Measurements from ENCODE around the gene IRGQ. TPM values are rescaled to one million over a fixed set of nuclear protein-coding genes. Genes with fewer than 3 reads are reported as not detected.
A peak's percentile ranks its signal among the peaks of the same experiment; 100 is the strongest.

Gene IRGQ
- total RNA-seq, 1 experiment from 2014 or later: 13.3 TPM

DNA sequence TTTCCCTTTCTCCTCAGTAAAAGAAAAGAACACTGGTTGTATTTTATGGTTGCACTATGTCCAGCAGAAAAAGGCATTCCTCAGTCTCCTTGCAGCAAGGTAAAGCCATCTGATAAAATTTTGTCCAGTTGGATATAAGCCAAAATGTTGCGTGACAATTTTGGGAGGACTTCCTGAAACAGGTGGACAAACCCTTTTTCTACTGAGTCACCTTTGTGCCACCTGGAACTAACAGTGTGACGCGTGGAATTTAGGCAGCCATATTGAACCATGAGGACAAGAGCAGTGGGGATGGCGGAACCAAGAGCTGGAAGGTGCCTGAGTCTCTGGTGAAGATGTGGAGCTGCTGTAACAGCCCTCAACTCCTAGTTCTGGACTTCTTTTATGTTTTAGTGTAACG, 35.6 kb upstream of the IRGQ start:
- Histone ChIP-seq H3K4me3 (no peak overlapping the region), H3K9me3 (no peaks in the 10 kb centered on the region), H3K36me3 (no peaks in the 10 kb centered on the region), H3K27me3 (peaks cover 15% of the 10 kb centered on the region; the same call in 1 of the 2 replicates)
- DNase-seq: no peak

DNA sequence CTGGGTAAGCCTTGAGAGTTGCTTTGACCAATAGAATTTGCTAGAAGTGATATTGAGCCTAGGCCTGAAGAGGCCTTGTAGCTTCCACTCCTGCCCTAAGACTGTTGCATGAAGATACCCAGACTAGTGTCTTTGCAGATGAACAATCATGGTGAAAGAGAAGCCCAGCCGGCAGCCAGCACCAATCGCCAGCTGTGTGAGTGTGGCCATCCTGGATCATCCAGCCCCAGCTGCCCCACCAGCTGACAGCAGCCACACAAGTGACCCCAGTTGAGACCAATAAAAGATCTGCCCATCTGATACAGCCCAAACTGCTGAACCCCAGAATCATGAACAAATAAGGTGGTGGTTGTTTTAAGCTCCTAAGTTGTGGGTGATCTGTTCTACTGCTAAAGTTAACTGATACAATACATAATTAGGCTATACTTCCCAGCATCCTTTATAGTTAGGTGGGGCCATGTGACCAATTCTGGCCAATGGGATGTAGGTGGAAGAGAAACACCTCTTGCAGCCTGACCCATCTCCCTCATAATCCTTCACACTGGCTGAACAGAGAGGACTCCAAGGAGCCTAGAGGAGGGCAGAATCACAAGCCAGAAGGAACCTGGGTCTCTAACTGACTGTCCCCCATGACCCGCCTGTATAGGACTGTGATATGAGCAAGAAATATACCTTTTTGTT, 32.9 kb upstream of the IRGQ start:
- Histone ChIP-seq H3K9me3 (no peaks in the 10 kb centered on the region), H3K4me3 (no peak overlapping the region), H3K27me3 (peaks cover 7% of the 10 kb centered on the region; the same call in 1 of the 2 replicates), H3K36me3 (no peaks in the 10 kb centered on the region)
- no peak for DNase-seq

DNA sequence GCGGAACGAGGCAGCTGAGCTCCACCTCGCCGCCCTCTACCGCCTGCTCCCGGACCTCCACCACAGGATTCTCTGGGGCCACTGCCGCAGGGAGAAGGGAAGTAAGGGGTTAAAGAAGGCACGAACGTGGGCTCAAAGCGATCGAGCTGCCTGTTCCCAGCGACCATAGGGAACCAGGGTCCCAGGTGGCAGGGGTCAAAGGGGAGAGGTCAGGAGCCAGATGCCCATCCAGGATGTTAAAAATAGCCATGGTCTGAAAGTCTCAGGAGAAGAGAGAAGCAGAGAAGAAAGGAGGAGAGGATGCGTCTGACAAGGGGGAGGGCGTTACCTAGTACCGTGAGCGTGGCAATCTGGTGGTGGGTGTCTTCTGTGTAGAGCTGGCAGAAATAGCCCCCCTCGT, 30.9 kb upstream of the IRGQ start:
- no peak for DNase-seq

DNA sequence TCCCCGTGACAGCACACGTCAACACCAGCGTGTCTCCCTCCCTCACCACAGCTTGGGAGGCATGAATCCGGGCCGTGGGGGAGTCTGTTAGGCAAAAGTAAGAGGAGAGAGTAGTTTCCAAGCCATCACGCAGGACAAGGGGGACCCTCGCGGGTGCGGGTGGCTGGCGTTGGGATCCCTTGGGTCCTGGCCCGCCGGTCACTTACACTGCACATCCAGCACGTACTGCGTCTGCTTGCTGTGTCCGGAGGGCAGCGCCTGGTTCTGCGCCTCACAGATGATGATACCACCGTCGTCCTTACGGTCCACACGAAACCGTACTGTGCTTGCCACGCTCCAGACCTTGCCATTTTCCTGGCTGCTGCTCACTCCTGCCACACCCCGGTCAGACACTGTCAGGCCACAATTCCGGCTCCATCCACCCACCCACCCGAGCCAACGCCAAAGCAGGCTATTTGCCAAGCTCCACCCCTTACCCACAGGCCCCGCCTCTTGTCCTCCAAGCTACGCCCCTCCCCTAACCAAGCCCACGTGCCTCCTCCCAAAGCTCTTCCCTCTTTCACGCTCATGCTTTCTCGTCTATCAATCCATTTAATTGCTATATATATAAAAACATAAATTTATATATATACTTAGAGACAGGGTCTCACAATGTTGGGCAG, 30.1 kb upstream of the IRGQ start:
- Histone ChIP-seq H3K27me3 (no peaks in the 10 kb centered on the region; the same call in 1 of the 2 replicates), H3K9me3 (no peaks in the 10 kb centered on the region), H3K4me3 (no peak overlapping the region), H3K36me3 (no peaks in the 10 kb centered on the region)
- peak; percentile 45 for DNase-seq

More for the DNA sequence above, 30.9 kb upstream of the IRGQ start:
- Histone ChIP-seq H3K27me3 (peaks cover under 1% of the 10 kb centered on the region; the same call in 1 of the 2 replicates), H3K36me3 (no peaks in the 10 kb centered on the region), H3K4me3 (no peak overlapping the region), H3K9me3 (no peaks in the 10 kb centered on the region)

DNA sequence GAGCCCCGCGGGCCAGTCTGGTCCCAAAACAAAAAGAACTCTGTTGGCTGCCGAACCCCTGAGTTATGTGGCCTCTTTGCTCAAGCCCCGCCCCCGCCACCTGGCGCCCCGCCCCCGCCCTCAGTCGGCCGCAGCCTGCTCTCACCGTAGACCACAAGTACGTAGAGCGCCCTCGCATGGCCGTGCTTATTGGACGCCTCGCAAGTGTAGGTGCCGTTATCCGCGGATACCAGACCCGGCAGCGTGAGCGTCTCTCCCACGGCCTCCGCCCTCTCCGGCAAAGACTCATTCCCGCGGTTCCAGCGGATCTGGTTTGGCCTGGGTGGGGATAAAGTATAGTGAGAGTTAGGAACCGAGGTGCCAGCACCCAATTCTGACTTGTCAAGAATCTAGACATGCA, 29.0 kb upstream of the IRGQ start:
- Histone ChIP-seq H3K36me3 (no peaks in the 10 kb centered on the region), H3K4me3 (no peak overlapping the region), H3K27me3 (no peaks in the 10 kb centered on the region; the same call in 1 of the 2 replicates), H3K9me3 (no peaks in the 10 kb centered on the region)
- peak; percentile 43 for DNase-seq

DNA sequence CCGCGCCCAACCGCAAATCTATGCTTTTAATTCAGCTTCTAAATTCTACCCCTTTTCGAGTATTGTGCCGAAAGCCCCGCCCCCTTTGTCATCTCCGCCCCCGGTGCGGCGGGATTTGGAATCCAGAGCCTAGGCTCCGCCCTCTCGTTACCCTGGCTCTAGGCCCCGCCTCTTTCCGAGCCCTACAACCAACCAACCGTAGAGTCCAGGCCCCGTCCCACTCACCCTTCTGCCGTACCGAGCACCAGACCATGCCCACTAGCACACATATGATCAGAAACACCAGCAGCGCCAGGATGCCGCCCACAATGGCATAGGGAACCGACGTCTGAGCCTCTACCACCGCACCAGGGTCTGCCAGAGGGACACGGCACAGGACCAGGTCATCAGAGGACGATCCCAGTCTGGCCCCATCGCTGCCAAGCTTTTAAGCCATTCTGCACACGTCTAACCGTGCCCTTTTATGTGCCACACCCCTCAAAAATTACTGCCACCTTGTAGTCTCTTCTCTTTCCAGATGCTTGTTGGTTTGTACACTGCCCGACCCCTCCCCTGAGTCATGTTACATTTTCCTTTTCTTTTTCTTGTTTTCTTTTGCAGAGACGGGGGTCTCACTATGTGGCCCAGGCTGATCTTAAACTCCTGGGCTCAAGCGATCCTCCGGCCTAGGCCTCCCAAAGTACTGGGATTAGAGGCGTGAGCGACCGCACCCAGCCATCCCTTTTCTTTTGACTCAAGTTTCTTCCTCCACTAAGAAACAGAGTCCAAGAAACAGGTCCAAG, 28.1 kb upstream of the IRGQ start:
- Histone ChIP-seq H3K36me3 (no peaks in the 10 kb centered on the region), H3K27me3 (no peaks in the 10 kb centered on the region; the same call in 1 of the 2 replicates), H3K4me3 (no peak overlapping the region), H3K9me3 (no peaks in the 10 kb centered on the region)
- DNase-seq: peak; percentile 40

DNA sequence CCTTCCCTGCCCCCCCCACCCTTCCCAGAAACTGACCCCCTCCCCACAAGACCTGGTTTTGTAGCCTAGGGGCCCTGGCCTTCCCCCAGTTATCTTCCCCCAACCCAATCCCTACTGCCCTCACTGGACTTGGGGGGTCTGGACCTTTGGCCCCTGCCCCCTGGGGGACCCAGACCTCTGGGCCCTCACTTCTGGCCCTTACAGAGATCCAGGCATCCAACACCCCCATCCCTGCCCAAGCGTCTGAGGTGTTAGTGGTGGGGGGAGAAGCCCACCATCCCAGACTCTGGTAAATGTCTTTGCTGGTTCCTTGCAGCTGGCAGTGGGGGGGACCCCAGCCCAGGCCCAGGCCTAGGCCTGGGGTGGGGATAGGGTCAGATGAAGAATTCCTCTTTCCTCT, 27.0 kb upstream of the IRGQ start:
- H3K36me3 ChIP-seq: no peaks in the 10 kb centered on the region
- H3K9me3 ChIP-seq: no peaks in the 10 kb centered on the region
- DNase-seq: no peak

DNA sequence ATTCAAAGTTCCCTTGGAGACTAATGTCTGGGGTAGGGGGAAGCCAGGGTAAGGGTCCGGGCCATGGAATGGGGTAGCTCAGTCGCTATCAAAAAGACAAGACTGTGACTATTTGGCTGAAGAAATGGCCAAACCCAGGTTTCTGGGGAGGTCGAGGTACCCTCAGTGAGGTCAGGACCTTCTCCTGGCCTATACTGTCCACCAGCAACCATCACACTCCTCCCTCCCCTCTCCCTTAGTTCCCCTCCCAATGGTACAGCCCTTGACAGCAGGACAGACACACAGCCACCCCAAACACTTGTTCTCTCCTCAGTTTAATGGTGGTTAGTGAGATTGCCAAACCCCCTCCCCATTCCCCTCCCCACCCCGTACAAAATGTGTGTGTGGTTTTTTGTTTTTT, 26.1 kb upstream of the IRGQ start:
- Histone ChIP-seq H3K4me3 (no peak overlapping the region), H3K27me3 (no peaks in the 10 kb centered on the region; the same call in 1 of the 2 replicates), H3K36me3 (no peaks in the 10 kb centered on the region), H3K9me3 (no peaks in the 10 kb centered on the region)
- DNase-seq: no peak

More for the DNA sequence above, 27.0 kb upstream of the IRGQ start:
- Histone ChIP-seq H3K27me3 (no peaks in the 10 kb centered on the region; the same call in 1 of the 2 replicates), H3K4me3 (no peak overlapping the region)

DNA sequence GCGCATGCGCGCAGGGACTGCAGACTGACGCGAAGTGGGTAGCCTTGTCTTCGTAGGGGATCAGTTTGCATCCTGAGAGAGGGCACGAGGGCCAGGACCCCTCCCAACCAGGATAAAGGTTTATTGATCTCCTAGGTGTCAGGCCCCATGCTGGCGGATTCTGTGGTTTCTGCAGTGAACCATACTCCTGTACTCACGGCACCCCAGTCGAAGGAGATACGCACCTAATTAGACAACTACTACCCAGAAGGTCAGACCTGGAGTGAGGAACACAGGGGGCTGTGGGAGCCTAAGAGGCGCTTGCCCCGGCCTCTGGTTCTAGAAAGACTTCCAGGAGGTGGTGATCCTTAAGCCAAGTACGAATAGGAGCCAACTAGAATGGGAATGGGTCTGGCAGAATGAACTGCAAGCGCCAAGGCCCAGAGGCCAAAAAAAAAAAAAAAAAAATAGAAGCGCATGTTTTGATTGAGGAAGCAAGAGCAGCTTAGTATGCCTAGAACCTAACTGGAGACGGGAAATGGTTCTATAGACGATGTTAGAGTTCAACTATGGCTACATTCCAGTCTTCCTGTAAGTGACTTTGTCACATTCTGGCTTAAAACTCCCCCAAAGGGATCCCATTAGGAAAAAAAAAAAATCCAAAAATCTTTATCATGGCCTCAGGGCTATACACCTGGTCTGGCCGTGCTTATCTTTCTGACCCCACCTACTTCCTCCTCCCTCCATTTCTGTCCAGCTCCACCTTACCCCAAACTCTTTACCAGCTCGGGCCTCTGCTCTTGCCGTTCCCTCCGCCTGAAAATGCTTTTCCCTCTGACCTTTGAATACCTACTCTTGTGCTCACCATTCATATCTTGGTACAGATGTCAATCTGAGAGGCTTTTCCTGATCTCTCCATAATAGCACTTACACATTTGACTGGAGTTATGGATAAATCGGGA, 24.4 kb upstream of the IRGQ start:
- no peaks in the 10 kb centered on the region for H3K27me3 ChIP-seq
- H3K9me3 ChIP-seq: no peaks in the 10 kb centered on the region
- DNase-seq: no peak
- H3K36me3 ChIP-seq: no peaks in the 10 kb centered on the region
- H3K4me3 ChIP-seq: peak overlapping the region; percentile 72

DNA sequence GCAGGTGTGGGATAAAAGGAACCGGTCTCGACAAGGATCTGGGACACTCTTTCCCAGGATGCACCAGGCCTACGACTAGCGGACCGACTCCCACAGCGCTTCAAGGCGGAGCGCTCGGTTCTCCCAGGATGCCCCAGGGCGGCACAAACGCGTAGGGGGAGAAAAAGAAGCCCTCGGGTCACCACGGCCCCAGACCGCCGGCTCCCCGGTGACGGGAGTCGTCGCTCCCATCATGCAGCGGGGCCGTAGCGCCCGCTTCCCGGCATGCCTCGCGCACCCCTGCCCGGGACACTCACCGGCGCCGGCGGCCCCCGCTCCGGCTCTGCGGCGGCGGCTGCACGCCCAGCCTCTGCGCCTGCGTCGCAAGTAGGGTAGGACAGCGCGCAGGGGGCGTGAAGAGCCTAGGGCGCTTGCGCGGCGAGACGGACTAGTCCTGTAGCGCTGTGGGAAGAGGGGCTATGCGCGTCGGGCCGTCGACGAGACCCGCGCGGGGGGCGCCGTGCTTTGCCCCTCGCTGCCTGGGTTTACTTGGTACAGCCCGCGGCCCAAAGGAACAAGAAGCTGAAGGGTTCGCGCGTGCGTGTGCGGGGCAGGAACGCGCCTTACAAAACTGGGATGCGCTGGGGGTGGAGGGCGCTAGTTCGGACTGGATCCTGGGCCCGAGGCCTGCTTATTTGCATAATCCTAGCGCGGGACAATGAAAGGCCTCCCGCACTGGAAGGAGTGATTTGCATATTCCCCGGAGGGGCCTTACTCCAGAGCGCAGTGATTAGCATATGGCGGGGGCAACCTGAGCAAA, 23.5 kb upstream of the IRGQ start, which contains the start of gene ZNF428:
ZNF428 (minus strand) TSS at position 368 of the 799 bp plus-strand sequence. CDS start 5,325 bp downstream, outside the sequence.
- H3K4me3 ChIP-seq: peak within 1 kb of the TSS; percentile 72
- DNase-seq: peak; percentile 90
- H3K9me3 ChIP-seq: no peaks in the 10 kb centered on the region
- H3K36me3 ChIP-seq: no peaks in the 10 kb centered on the region; the same call in 1 of the 2 replicates
- H3K27me3 ChIP-seq: no peaks in the 10 kb centered on the region

DNA sequence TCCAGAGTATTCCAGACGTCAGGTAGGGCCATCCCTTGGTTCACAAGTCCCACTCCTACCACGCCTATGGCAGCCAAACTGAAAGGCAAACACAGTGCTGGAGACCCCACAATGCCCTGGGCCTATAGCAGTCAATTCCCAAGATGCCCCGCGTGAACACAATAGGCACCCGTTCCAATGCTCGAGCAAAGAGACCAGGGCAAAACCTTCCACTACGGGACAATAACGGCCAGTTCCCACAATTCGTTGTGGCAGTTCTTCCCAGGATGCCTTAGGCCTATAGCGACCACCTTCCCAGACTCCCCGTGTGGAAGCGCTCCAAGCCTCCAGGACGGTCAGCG, 23.0 kb upstream of the IRGQ start:
- H3K4me3 ChIP-seq: peak overlapping the region; percentile 72
- DNase-seq: peak; percentile 50
- H3K36me3 ChIP-seq: peaks cover 3% of the 10 kb centered on the region; the same call in 1 of the 2 replicates
- no peaks in the 10 kb centered on the region for H3K9me3 ChIP-seq
- no peaks in the 10 kb centered on the region for H3K27me3 ChIP-seq

DNA sequence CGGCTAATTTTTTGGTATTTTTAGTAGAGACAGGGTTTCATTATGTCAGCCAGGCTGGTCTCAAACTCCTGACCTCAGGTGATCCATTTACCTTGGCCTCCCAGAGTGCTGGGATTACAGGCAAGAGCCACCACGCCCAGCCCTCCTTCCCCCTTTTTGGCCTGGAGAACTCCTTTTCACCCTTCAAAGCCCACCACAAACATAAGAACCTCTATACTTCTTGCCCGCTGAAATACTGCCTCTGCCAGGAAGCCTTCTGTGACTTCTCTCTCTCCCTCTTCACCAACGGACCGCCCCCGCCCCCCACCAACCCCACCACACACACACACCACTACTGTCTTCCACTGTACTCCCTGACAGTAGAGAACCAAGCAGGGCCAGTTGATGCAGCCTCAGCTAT, 21.0 kb upstream of the IRGQ start:
- peaks cover 18% of the 10 kb centered on the region for H3K36me3 ChIP-seq
- no peaks in the 10 kb centered on the region for H3K27me3 ChIP-seq
- DNase-seq: no peak
- no peaks in the 10 kb centered on the region for H3K9me3 ChIP-seq
- H3K4me3 ChIP-seq: no peak overlapping the region

DNA sequence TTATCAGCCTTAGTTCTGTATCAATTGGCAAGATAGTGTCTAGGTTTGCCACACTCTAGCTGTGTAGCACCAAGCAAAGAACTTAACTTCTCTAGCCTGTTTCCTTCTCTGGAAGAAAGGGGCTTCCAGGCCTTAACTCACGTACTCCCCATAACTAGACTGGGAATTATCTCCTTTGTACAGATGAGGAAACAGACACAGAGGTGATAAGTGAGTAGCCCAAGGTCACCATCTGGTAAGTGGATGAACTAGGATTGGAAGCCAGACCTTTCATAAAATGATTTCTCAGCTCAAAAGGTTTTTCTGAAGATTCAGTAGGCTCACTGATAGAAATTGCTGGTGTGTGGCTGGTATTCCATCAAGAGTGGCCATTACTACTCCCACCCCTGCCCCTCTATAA, 20.4 kb upstream of the IRGQ start:
- no peak for DNase-seq
- Histone ChIP-seq H3K36me3 (peaks cover 23% of the 10 kb centered on the region), H3K27me3 (no peaks in the 10 kb centered on the region), H3K9me3 (no peaks in the 10 kb centered on the region), H3K4me3 (no peak overlapping the region)

DNA sequence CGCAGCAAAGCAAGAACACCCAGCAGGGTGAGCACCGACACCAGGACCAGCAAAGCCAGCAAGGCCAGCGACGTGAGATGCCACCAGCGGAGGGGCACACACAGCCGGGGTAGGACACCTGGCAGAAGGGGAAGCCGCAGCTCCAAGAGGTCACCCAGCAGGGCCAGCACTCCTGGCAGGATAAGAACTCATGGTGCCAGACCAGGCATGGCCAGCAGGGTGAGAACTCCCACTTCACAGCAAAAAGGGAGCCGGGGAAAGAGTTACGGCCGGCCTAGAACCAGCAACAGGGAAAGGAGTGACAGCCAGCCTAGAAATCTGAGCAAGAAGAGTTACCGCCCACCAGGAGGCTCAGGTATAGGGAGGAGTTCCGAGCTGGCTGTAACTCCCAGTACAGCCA, 16.4 kb upstream of the IRGQ start:
- H3K36me3 ChIP-seq: peaks cover 31% of the 10 kb centered on the region
- H3K27me3 ChIP-seq: no peaks in the 10 kb centered on the region
- no peak for DNase-seq
- H3K9me3 ChIP-seq: no peaks in the 10 kb centered on the region
- no peak overlapping the region for H3K4me3 ChIP-seq

DNA sequence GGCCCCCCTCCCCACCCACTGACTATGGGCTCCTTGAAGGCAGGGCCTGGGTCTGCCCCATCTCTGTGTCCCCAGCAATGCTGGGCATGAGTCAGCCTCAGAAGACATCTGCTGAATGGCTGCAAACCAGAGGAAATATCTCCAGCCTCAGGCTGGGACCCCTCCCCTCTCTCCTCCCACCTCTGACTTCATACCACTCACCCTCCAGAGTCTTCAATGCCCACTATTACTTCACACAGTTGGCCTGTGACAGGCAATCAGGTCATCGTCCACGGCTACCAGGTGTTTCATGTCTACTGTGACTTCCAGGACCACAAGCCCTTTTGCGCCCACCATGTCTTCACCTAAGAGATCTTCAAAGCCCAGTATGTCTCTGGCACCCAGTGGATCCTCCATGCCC, 15.9 kb upstream of the IRGQ start, which contains the start of gene SRRM5:
SRRM5 (plus strand) TSS at position 301 of the 400 bp plus-strand sequence; CDS start at position 335, 34 bp downstream.
- Histone ChIP-seq H3K27me3 (no peaks in the 10 kb centered on the region), H3K9me3 (no peaks in the 10 kb centered on the region), H3K4me3 (no peak within 1 kb of the TSS), H3K36me3 (peaks cover 31% of the 10 kb centered on the region)
- DNase-seq: no peak
